Neural crest cell (in vitro differentiated cells): ENCODE data around the gene MILR1. TPM values are rescaled to one million over a fixed set of nuclear protein-coding genes. Genes with fewer than 3 reads are reported as not detected.
"Not testable (repeated sequence)": the region's sequence is repeated elsewhere in the genome, so short reads cannot be mapped to it uniquely, and the experiment has no call there.

Experiments used
- DNase-seq: peaks from one replicate; pipeline ENCODE4 v3.0.0; 2021; ENCODE audit warnings: low read depth, mixed read lengths, low spot score
- H3K27ac Mint-ChIP-seq: one replicate; pipeline ENCODE4 v1.8.0; 2021; ENCODE audit warnings: mild to moderate bottlenecking, mixed read lengths; ENCODE audit not compliant: unreplicated experiment
- H3K27me3 Mint-ChIP-seq: 2 replicates; pipeline ENCODE4 v1.8.0; 2021; ENCODE audit warnings: low read depth, mild to moderate bottlenecking, mixed read lengths
- H3K36me3 Mint-ChIP-seq: 2 replicates; pipeline ENCODE4 v1.8.0; 2021; ENCODE audit warnings: low read depth, mild to moderate bottlenecking, mixed read lengths
- H3K4me1 Mint-ChIP-seq: 2 replicates; pipeline ENCODE4 v1.8.0; 2021; ENCODE audit warnings: mixed read lengths
- H3K4me3 Mint-ChIP-seq: one replicate; pipeline ENCODE4 v1.8.0; 2021; ENCODE audit warnings: mild to moderate bottlenecking, mixed read lengths
- H3K9me3 Mint-ChIP-seq: 2 replicates; pipeline ENCODE4 v1.8.0; 2021; ENCODE audit warnings: mixed read lengths
- total RNA-seq: library from RNA; stranded (reverse); gene quantifications from 2 replicates; pipeline ENCODE4 v1.2.1, GENCODE V29; 2021
- TF ChIP-seq, protein P1 (sequence below): fragments of 200-600 bp; sonication (generic); conservative IDR thresholded peaks from 2 replicates; pipeline ENCODE4 v1.5.0; 2021; ENCODE audit warnings: antibody characterized with exemption, mild to moderate bottlenecking

Gene MILR1
- total RNA-seq, 1 donor from 2014 or later = not detected

DNA sequence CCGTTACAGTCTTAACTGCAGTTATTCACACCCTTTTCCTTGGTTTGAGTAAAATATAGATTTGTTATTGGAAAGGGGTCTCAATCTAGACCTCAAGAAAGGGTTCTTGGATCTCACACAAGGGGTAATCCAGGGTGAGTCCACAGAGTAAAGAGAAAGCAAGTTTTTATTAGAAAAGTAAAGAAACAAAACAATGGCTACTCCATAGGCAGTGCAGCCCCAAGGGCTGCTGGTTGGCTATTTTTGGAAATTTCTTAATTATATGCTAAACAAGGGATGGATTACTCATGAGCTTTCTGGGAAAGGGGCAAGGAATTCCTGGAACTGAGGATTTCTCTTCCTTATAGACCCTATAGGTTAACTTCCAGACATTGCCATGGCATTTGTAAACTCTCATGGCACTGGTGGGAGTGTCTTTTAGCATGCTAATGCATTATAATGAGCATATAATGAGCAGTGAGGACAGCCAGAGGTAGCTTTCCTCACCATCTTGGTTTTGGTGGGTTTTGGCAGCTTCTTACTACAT lies 24.5 kb upstream of the MILR1 start:
- no peaks in the 10 kb centered on the region for H3K36me3 Mint-ChIP-seq
- peaks cover 17% of the 10 kb centered on the region for H3K27me3 Mint-ChIP-seq
- TF ChIP-seq, protein P1, sequence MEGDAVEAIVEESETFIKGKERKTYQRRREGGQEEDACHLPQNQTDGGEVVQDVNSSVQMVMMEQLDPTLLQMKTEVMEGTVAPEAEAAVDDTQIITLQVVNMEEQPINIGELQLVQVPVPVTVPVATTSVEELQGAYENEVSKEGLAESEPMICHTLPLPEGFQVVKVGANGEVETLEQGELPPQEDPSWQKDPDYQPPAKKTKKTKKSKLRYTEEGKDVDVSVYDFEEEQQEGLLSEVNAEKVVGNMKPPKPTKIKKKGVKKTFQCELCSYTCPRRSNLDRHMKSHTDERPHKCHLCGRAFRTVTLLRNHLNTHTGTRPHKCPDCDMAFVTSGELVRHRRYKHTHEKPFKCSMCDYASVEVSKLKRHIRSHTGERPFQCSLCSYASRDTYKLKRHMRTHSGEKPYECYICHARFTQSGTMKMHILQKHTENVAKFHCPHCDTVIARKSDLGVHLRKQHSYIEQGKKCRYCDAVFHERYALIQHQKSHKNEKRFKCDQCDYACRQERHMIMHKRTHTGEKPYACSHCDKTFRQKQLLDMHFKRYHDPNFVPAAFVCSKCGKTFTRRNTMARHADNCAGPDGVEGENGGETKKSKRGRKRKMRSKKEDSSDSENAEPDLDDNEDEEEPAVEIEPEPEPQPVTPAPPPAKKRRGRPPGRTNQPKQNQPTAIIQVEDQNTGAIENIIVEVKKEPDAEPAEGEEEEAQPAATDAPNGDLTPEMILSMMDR = no peak
- no peaks in the 10 kb centered on the region for H3K4me1 Mint-ChIP-seq
- H3K4me3 Mint-ChIP-seq = no peak overlapping the region
- H3K9me3 Mint-ChIP-seq = no peaks in the 10 kb centered on the region
- no peak for DNase-seq
- H3K27ac Mint-ChIP-seq = no peak overlapping the region

DNA sequence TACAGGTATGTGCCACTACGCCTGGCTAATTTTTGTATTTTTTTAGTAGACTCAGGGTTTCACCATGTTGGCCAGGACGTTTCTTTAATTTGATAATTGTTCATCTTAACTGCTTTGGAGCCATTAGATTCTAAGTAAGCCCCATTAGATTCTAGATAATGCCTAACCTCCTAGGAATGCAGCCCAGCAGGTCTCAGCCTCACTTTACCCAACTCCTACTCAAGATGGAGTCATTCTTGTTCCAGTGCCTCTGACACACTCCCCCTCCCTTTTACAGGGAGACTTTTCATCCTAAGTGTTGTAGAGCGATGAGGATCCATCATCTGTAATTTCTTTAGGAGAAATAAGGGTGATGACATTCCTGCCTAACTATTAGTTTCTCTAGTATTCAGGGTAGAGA lies 23.7 kb upstream of the MILR1 start:
- Mint-ChIP-seq H3K9me3 (no peaks in the 10 kb centered on the region), H3K27ac (no peak overlapping the region), H3K36me3 (no peaks in the 10 kb centered on the region), H3K27me3 (peaks cover 17% of the 10 kb centered on the region), H3K4me3 (no peak overlapping the region), H3K4me1 (no peaks in the 10 kb centered on the region)
- TF ChIP-seq, protein P1 = no peak
- DNase-seq = no peak

GRCh38 chr17:64426596-64426995 lies 22.3 kb upstream of the MILR1 start:
- TF ChIP-seq, protein P1 = no peak
- H3K9me3 Mint-ChIP-seq = no peaks in the 10 kb centered on the region
- no peaks in the 10 kb centered on the region for H3K4me1 Mint-ChIP-seq
- no peak overlapping the region for H3K27ac Mint-ChIP-seq
- H3K27me3 Mint-ChIP-seq = peaks cover 21% of the 10 kb centered on the region
- no peak overlapping the region for H3K4me3 Mint-ChIP-seq
- no peaks in the 10 kb centered on the region for H3K36me3 Mint-ChIP-seq
- DNase-seq = no peak

GRCh38 chr17:64428406-64428805 lies 20.5 kb upstream of the MILR1 start:
- H3K27ac Mint-ChIP-seq = no peak overlapping the region
- H3K36me3 Mint-ChIP-seq = no peaks in the 10 kb centered on the region
- H3K4me1 Mint-ChIP-seq = no peaks in the 10 kb centered on the region
- TF ChIP-seq, protein P1 = no peak
- peaks cover 21% of the 10 kb centered on the region for H3K27me3 Mint-ChIP-seq
- no peaks in the 10 kb centered on the region for H3K9me3 Mint-ChIP-seq
- no peak overlapping the region for H3K4me3 Mint-ChIP-seq
- no peak for DNase-seq

GRCh38 chr17:64430036-64430435 lies 18.9 kb upstream of the MILR1 start:
- peaks cover 16% of the 10 kb centered on the region for H3K27me3 Mint-ChIP-seq
- not testable (repeated sequence) for DNase-seq, H3K27ac Mint-ChIP-seq, H3K9me3 Mint-ChIP-seq, H3K4me3 Mint-ChIP-seq, H3K4me1 Mint-ChIP-seq, H3K36me3 Mint-ChIP-seq

- H3K36me3 Mint-ChIP-seq = peaks cover 2% of the 10 kb centered on the region
- no peak for DNase-seq
- TF ChIP-seq, protein P1 = no peak
- H3K4me1 Mint-ChIP-seq = no peaks in the 10 kb centered on the region
- no peak overlapping the region for H3K27ac Mint-ChIP-seq
- no peak overlapping the region for H3K4me3 Mint-ChIP-seq
- peaks cover 4% of the 10 kb centered on the region for H3K9me3 Mint-ChIP-seq
- peaks cover 5% of the 10 kb centered on the region for H3K27me3 Mint-ChIP-seq
Observed at GRCh38 chr17:64431534-64431933, 17.4 kb upstream of the MILR1 start.
